Stomach (tissue), 9 donors: ENCODE measurements around the gene TCF3. TPM values are rescaled to one million over a fixed set of nuclear protein-coding genes. Genes with fewer than 3 reads are reported as not detected.

Experiments used
- DNase-seq, 2 donors: peaks; one replicate each; pipeline versions ENCODE4 v3.0.0 to v3.0.0-alpha.2; 2013 to 2019
- H3K27ac ChIP-seq, 5 donors: fragments of 200-600 bp in 4 of 5; sonication (generic) in 4 of 5; one replicate each; pipeline ENCODE4 v1.5.1; 2013 to 2019; ENCODE audit warnings: mild to moderate bottlenecking in 1 of 5, moderate library complexity in 1 of 5
- H3K27me3 ChIP-seq, 3 donors: fragments of 200-600 bp; sonication (generic); one replicate each; pipeline ENCODE4 v1.5.1; 2017 to 2019; ENCODE audit warnings: mixed run types in 1 of 3
- H3K36me3 ChIP-seq, 4 donors: fragments of 200-600 bp; sonication (generic); 1 replicate in 3 of 4; 2 replicates in 1 of 4; pipeline ENCODE4 v1.5.1; 2016 to 2019
- H3K4me1 ChIP-seq, 4 donors: fragments of 200-600 bp; sonication (generic); one replicate each; pipeline ENCODE4 v1.5.1; 2016 to 2019
- H3K4me3 ChIP-seq, 4 donors: fragments of 200-600 bp; sonication (generic) in 3 of 4; one replicate each; pipeline ENCODE4 v1.5.1; 2016 to 2019; ENCODE audit warnings: mild to moderate bottlenecking in 1 of 4
- H3K9me3 ChIP-seq, 4 donors: fragments of 200-600 bp; sonication (generic); one replicate each; pipeline ENCODE4 v1.5.1; 2016 to 2019
- EP300 ChIP-seq: sonication (generic); formaldehyde crosslinking; IDR thresholded peaks from one replicate; pipeline ENCODE4 v1.6.1; 2017; ENCODE audit warnings: antibody characterized with exemption
- POLR2A ChIP-seq, 4 donors: fragments of 450-650 bp; IDR thresholded peaks; one replicate each; pipeline ENCODE4 v1.6.1; 2016; ENCODE audit warnings: antibody characterized with exemption in 4 of 4, control low read depth in 2 of 4, mild to moderate bottlenecking in 1 of 4, moderate library complexity in 1 of 4
- POLR2AphosphoS5 ChIP-seq, 3 donors: sonication (generic); formaldehyde crosslinking; IDR thresholded peaks; one replicate each; pipeline ENCODE4 v1.6.1; 2016; ENCODE audit warnings: antibody characterized with exemption in 3 of 3
- WGBS, 5 donors: extraction: QIAGEN DNeasy Blood & Tissue Kit in 3 of 5; methylation state at CpG; one replicate each; pipeline versions ENCODE4 v1.1.5 to v1.1.7; 2013 to 2018; 5-methylcytosine and 5-hydroxymethylcytosine counted together
- intact Hi-C: fragments of 100-400 bp; cut with DNase I; formaldehyde crosslinking; loops from one replicate; pipeline ENCODE4 v1.15.1; 2023; ENCODE audit warnings: low total_unique reads
- polyA plus RNA-seq, 3 donors: library from polyadenylated mRNA; stranded (reverse); fragments of 200-250 nt; gene quantifications; one replicate each; pipeline ENCODE4 v1.2.3, GENCODE V29; 2013
- total RNA-seq, 5 donors: library from RNA; depleted of rRNA; stranded (reverse); fragments of >200 nt; gene quantifications; one replicate each; pipeline versions ENCODE4 v1.1.0 to v1.2.3, GENCODE V29; 2014 to 2016
- TF ChIP-seq, protein P1 (sequence below), 7 experiments: fragments of 450-650 bp in 4 of 7; fragments of 200-600 bp in 3 of 7; sonication (generic) in 3 of 7; IDR thresholded peaks; one replicate each; pipeline ENCODE4 v1.5.1; 2016 to 2019; ENCODE audit warnings: antibody characterized with exemption in 7 of 7, control low read depth in 2 of 7, mild to moderate bottlenecking in 1 of 7
- donor health status: healthy with polysubstance abuse.
- donor health status: Bipolar disorder and iron deficiency.
- donor health status: healthy.

TCF3 gene
- total and polyA plus RNA-seq, 8 donors = 12.8 to 90.2 (median 34.1) TPM

DNA sequence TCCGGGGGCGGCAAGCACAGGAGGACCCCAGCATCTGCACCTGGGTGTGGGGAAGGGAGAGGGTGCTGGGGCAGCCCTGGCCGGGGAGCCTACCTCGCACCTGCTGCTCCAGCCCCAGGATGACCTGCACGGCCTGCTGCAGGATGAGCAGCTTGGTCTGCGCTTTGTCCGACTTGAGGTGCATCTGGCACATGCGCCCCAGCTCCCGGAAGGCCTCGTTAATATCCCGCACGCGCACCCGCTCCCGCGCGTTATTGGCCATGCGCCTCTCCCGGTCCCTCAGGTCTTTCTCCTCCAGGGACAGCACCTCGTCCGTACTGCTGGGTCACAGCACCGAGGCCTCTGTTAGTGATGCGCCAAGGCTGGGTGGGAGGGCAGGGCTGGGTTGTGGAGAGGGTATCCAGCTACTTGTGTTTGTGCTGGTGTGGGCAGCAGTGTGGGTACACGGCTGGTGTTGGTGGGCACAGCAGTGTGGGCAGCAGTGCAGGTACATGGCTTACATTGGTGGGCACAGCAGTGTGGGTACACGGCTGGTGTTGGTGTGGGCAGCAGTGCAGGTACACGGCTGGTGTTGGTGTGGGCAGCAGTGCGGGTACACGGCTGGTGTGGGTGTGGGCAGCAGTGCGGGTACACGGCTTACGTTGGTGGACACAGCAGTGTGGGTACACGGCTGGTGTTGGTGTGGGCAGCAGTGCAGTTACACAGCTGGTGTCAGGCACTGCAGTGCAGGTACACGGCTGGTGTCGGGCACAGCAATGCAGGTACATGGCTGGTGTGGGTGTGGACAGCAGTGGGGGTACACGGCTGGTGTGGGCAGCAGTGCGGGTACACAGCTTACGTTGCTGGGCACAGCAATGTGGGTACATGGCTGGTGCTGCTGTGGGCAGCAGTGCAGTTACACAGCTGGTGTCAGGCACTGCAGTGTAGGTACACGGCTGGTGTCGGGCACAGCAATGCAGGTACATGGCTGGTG lies 40.0 kb downstream of the TCF3 start:
- TF ChIP-seq POLR2AphosphoS5 (IDR thresholded peaks at IDR 0.05) = no peak
- TF ChIP-seq EP300 = no peak
- no peak for TF ChIP-seq POLR2A (IDR thresholded peaks at IDR 0.05)
- TF ChIP-seq, protein P1, sequence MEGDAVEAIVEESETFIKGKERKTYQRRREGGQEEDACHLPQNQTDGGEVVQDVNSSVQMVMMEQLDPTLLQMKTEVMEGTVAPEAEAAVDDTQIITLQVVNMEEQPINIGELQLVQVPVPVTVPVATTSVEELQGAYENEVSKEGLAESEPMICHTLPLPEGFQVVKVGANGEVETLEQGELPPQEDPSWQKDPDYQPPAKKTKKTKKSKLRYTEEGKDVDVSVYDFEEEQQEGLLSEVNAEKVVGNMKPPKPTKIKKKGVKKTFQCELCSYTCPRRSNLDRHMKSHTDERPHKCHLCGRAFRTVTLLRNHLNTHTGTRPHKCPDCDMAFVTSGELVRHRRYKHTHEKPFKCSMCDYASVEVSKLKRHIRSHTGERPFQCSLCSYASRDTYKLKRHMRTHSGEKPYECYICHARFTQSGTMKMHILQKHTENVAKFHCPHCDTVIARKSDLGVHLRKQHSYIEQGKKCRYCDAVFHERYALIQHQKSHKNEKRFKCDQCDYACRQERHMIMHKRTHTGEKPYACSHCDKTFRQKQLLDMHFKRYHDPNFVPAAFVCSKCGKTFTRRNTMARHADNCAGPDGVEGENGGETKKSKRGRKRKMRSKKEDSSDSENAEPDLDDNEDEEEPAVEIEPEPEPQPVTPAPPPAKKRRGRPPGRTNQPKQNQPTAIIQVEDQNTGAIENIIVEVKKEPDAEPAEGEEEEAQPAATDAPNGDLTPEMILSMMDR (IDR thresholded peaks at IDR 0.05) = no peak
- Histone ChIP-seq H3K9me3 (no peaks in the 10 kb centered on the region), H3K27ac (no peak overlapping the region), H3K36me3 (peaks cover 44 to 75% (median 71%) of the 10 kb centered on the region in 4 donors), H3K4me1 (peaks cover 0 to 8% (median 3%) of the 10 kb centered on the region in 4 donors), H3K4me3 (no peak overlapping the region), H3K27me3 (no peaks in the 10 kb centered on the region)
- intact Hi-C loops = loop anchor here (5.0 kb wide), 1 partner anchor 35 kb away; no protein-coding TSS in a partner anchor
- DNase-seq = no peak
- WGBS, 5 donors = 92 to 96% (median 95%) methylated on average over 39 of the region's 39 CpGs

DNA sequence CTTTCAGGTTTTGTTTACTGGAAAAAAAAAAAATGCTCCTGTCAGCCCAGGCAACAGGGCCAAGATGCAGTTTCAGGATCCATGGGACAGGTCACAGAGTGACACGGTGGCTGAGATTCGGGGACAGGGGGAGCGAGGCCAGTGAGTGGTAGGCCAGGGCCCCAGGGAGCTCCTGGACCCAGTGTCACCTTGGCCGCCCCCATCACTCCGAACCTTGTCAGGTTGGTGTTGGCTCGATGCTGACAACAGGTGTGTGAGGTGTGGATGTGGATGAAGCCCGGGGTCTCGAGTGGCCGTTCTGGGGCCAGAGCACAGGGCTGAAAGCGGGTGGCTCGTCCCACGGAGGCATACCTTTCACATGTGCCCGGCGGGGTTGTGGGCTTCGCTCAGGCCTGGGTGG lies 41.1 kb downstream of the TCF3 start:
- TF ChIP-seq, protein P1 (IDR thresholded peaks at IDR 0.05) = no peak
- TF ChIP-seq POLR2A (IDR thresholded peaks at IDR 0.05) = no peak
- TF ChIP-seq EP300 = no peak
- Histone ChIP-seq H3K27ac (no peak overlapping the region), H3K4me3 (no peak overlapping the region), H3K4me1 (peaks cover 2 to 13% (median 3%) of the 10 kb centered on the region in 4 donors), H3K27me3 (no peaks in the 10 kb centered on the region), H3K9me3 (no peaks in the 10 kb centered on the region), H3K36me3 (peaks cover 44 to 68% (median 66%) of the 10 kb centered on the region in 4 donors)
- intact Hi-C loops = loop anchor here (5.0 kb wide), 1 partner anchor 36 kb away; no protein-coding TSS in a partner anchor
- WGBS, 5 donors = 87 to 96% (median 94%) methylated on average over 15 of the region's 15 CpGs
- no peak for DNase-seq

DNA sequence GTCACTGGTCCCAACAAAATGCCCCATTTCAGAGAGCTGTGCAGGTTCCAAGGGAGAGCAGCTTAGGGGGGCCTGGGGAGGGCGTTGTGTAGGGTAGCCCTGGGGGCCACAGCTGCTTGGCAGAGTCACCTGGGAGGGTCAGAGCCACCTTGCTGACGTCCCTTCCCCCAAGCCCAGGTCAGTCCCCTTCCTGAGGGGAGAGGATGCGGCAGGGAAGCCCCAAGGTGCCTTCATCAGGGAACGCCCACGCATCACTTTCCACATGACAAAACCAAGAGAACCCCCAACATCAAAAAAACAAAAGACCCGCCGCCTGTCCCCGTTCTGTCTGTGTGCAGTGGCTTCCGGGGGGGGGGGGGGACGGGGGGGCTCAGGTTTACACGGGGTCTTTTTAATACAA lies 41.8 kb downstream of the TCF3 start:
- Histone ChIP-seq H3K27ac (no peak overlapping the region), H3K27me3 (no peaks in the 10 kb centered on the region), H3K4me1 (peaks cover 7 to 18% (median 9%) of the 10 kb centered on the region in 4 donors), H3K36me3 (peaks cover 40 to 60% (median 59%) of the 10 kb centered on the region in 4 donors), H3K9me3 (no peaks in the 10 kb centered on the region), H3K4me3 (no peak overlapping the region)
- WGBS, 5 donors = 69 to 81% (median 72%) methylated on average over 10 to 11 of the region's 11 CpGs
- intact Hi-C loops = loop anchor here (5.0 kb wide), 1 partner anchor 37 kb away; no protein-coding TSS in a partner anchor
- TF ChIP-seq POLR2AphosphoS5 (IDR thresholded peaks at IDR 0.05) (no peak), EP300 (no peak), POLR2A (IDR thresholded peaks at IDR 0.05) (no peak)
- TF ChIP-seq, protein P1 (IDR thresholded peaks at IDR 0.05) = no peak
- DNase-seq = no peak

DNA sequence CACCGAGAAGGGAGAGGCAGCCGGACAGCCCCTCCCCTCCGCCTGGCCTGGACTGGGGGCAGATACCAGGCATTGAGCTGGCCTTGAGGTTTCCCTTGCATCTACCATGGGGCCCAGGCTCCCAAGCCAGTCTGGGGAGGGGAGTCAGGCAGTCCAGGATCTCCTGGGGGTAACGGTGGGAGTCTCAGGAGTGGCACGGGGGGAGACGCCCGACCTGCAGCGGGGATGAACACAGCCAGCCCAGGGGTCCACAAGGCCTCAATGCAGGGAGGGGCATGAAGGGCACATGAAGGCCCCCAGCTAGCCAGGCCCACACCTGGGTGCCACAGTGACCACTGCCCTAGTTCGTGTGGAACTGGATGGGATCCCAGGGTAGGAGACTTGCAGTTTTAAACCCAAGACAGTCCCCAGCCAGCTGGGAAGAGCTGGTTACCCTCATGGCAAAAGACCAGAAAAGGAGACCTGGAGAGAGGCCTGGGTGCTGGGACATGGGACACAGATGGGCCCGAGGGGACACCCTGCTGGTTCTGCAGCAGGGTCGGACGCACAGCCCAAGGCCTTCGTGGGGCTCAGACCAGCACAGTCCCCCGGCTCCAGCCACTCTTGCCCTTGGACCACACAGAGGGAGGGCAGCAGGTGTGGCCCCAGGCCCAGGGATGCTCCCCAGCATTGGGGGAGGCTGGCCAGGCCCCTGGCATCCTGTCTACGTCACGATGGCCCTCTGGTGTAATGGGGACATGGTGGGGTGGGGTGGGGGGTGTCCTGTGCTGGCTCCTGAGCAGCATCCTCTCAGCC lies 42.5 kb downstream of the TCF3 start:
- H3K27ac ChIP-seq = no peak overlapping the region
- no peaks in the 10 kb centered on the region for H3K9me3 ChIP-seq
- 86 to 93% (median 91%) methylated on average over 5 to 16 of the region's 16 CpGs for WGBS, 5 donors
- no peak for TF ChIP-seq POLR2AphosphoS5 (IDR thresholded peaks at IDR 0.05)
- H3K36me3 ChIP-seq = peaks cover 33 to 53% (median 52%) of the 10 kb centered on the region in 4 donors
- intact Hi-C loops = loop anchor here (5.0 kb wide), 1 partner anchor 37 kb away; no protein-coding TSS in a partner anchor
- H3K4me1 ChIP-seq = peaks cover 7 to 18% (median 9%) of the 10 kb centered on the region in 4 donors
- H3K4me3 ChIP-seq = no peak overlapping the region
- DNase-seq = no peak
- H3K27me3 ChIP-seq = no peaks in the 10 kb centered on the region
